KOPT-K1 (cell line): ENCODE results near the gene SLCO3A1.

Experiments
- H3K27ac ChIP-seq: fragments of 200-600 bp; sonication (generic); 2 replicates; pipeline ENCODE4 v1.5.1; 2016; ENCODE audit warnings: antibody characterized with exemption, mild to moderate bottlenecking, low read depth, low read length; ENCODE audit not compliant: poor library complexity, severe bottlenecking
- H3K36me3 ChIP-seq: fragments of 200-600 bp; sonication (generic); 2 replicates; pipeline ENCODE4 v1.5.1; 2017; ENCODE audit warnings: antibody characterized with exemption, mild to moderate bottlenecking, low read length, moderate library complexity; ENCODE audit not compliant: insufficient read depth
- H3K9me3 ChIP-seq: fragments of 200-600 bp; sonication (generic); 2 replicates; pipeline ENCODE4 v1.5.1; 2017; ENCODE audit warnings: antibody characterized with exemption, low read length, mild to moderate bottlenecking; ENCODE audit not compliant: insufficient read depth, poor library complexity, severe bottlenecking

SLCO3A1 gene

GRCh38 chr15:91988655-91989054 lies 135.1 kb downstream of the SLCO3A1 start:
- Histone ChIP-seq H3K9me3 (no peaks in the 10 kb centered on the region), H3K36me3 (no peaks in the 10 kb centered on the region), H3K27ac (no peak overlapping the region)

- Histone ChIP-seq H3K27ac (no peak overlapping the region), H3K9me3 (no peaks in the 10 kb centered on the region), H3K36me3 (no peaks in the 10 kb centered on the region)
These were observed 136.3 kb downstream of the SLCO3A1 start for GRCh38 chr15:91989821-91990220.

- no peaks in the 10 kb centered on the region for H3K9me3 ChIP-seq
- no peak overlapping the region for H3K27ac ChIP-seq
- no peaks in the 10 kb centered on the region for H3K36me3 ChIP-seq
These were observed 139.4 kb downstream of the SLCO3A1 start for GRCh38 chr15:91992945-91993344.

GRCh38 chr15:91995146-91995545 lies 141.6 kb downstream of the SLCO3A1 start:
- Histone ChIP-seq H3K9me3 (no peaks in the 10 kb centered on the region), H3K36me3 (no peaks in the 10 kb centered on the region), H3K27ac (no peak overlapping the region)

- no peaks in the 10 kb centered on the region for H3K9me3 ChIP-seq
- H3K27ac ChIP-seq: no peak overlapping the region
- H3K36me3 ChIP-seq: no peaks in the 10 kb centered on the region
These were observed 143.7 kb downstream of the SLCO3A1 start for GRCh38 chr15:91997163-91997562.

GRCh38 chr15:92000709-92001108 lies 147.2 kb downstream of the SLCO3A1 start:
- Histone ChIP-seq H3K27ac (no peak overlapping the region), H3K9me3 (no peaks in the 10 kb centered on the region), H3K36me3 (no peaks in the 10 kb centered on the region)

- Histone ChIP-seq H3K36me3 (no peaks in the 10 kb centered on the region), H3K27ac (no peak overlapping the region), H3K9me3 (no peaks in the 10 kb centered on the region)
These were observed 147.8 kb downstream of the SLCO3A1 start for GRCh38 chr15:92001307-92001706.

GRCh38 chr15:92002666-92003065 lies 149.2 kb downstream of the SLCO3A1 start:
- no peak overlapping the region for H3K27ac ChIP-seq
- H3K9me3 ChIP-seq: no peaks in the 10 kb centered on the region
- H3K36me3 ChIP-seq: no peaks in the 10 kb centered on the region

- no peaks in the 10 kb centered on the region for H3K9me3 ChIP-seq
- H3K36me3 ChIP-seq: no peaks in the 10 kb centered on the region
- H3K27ac ChIP-seq: no peak overlapping the region
These were observed 150.1 kb downstream of the SLCO3A1 start for GRCh38 chr15:92003515-92004067.

GRCh38 chr15:92005154-92005553 lies 151.6 kb downstream of the SLCO3A1 start:
- no peaks in the 10 kb centered on the region for H3K36me3 ChIP-seq
- no peak overlapping the region for H3K27ac ChIP-seq
- no peaks in the 10 kb centered on the region for H3K9me3 ChIP-seq

GRCh38 chr15:92006186-92007028 lies 152.9 kb downstream of the SLCO3A1 start:
- no peak overlapping the region for H3K27ac ChIP-seq
- H3K36me3 ChIP-seq: no peaks in the 10 kb centered on the region

GRCh38 chr15:92009162-92009561 lies 155.7 kb downstream of the SLCO3A1 start:
- Histone ChIP-seq H3K36me3 (no peaks in the 10 kb centered on the region), H3K27ac (no peak overlapping the region), H3K9me3 (no peaks in the 10 kb centered on the region)

More at GRCh38 chr15:92006186-92007028, 152.9 kb downstream of the SLCO3A1 start:
- no peaks in the 10 kb centered on the region for H3K9me3 ChIP-seq

- H3K9me3 ChIP-seq: no peaks in the 10 kb centered on the region
- H3K36me3 ChIP-seq: no peaks in the 10 kb centered on the region
- H3K27ac ChIP-seq: no peak overlapping the region
These were observed 158.3 kb downstream of the SLCO3A1 start for GRCh38 chr15:92011611-92012367.

GRCh38 chr15:92012368-92012629 lies 158.8 kb downstream of the SLCO3A1 start:
- H3K9me3 ChIP-seq: no peaks in the 10 kb centered on the region
- no peak overlapping the region for H3K27ac ChIP-seq
- H3K36me3 ChIP-seq: no peaks in the 10 kb centered on the region

GRCh38 chr15:92012881-92013280 lies 159.4 kb downstream of the SLCO3A1 start:
- H3K27ac ChIP-seq: no peak overlapping the region
- H3K9me3 ChIP-seq: no peaks in the 10 kb centered on the region
- H3K36me3 ChIP-seq: no peaks in the 10 kb centered on the region
